Thyroid gland (tissue), 4 donors: ENCODE data around the gene PAPOLG. TPM values are rescaled to one million over a fixed set of nuclear protein-coding genes. Genes with fewer than 3 reads are reported as not detected.

Source experiments
- DNase-seq, 2 donors: peaks; one replicate each; pipeline ENCODE4 v3.0.0-alpha.2; 2019
- H3K27ac ChIP-seq, 3 donors: fragments of 200-600 bp; sonication (generic); 1 replicate in 2 of 3; 2 replicates in 1 of 3; pipeline ENCODE4 v1.5.1; 2016 to 2019; ENCODE audit warnings: mild to moderate bottlenecking in 1 of 3, moderate library complexity in 1 of 3
- H3K27me3 ChIP-seq: fragments of 200-600 bp; sonication (generic); one replicate; pipeline ENCODE4 v1.5.1; 2019
- H3K36me3 ChIP-seq, 2 donors: fragments of 200-600 bp; sonication (generic); one replicate each; pipeline ENCODE4 v1.5.1; 2016 to 2019
- H3K4me1 ChIP-seq, 2 donors: fragments of 200-600 bp; sonication (generic); one replicate each; pipeline ENCODE4 v1.5.1; 2017 to 2019
- H3K4me3 ChIP-seq, 3 donors: fragments of 200-600 bp; sonication (generic); replicated peaks in 1 of 3; 1 replicate in 2 of 3; 2 replicates in 1 of 3; pipeline ENCODE4 v1.5.1; 2016; ENCODE audit warnings: mild to moderate bottlenecking in 1 of 3
- H3K9me3 ChIP-seq: fragments of 200-600 bp; sonication (generic); one replicate; pipeline ENCODE4 v1.5.1; 2017
- CTCF ChIP-seq, 6 experiments: fragments of 200-600 bp in 3 of 6; fragments of 450-650 bp in 3 of 6; sonication (generic) in 3 of 6; IDR thresholded peaks; one replicate each; pipeline ENCODE4 v1.5.1; 2016 to 2019; ENCODE audit warnings: antibody characterized with exemption in 6 of 6, mild to moderate bottlenecking in 2 of 6, inconsistent platforms in 1 of 6, moderate library complexity in 1 of 6
- POLR2A ChIP-seq, 2 donors: fragments of 450-650 bp; IDR thresholded peaks; one replicate each; pipeline ENCODE4 v1.6.1; 2017; ENCODE audit warnings: antibody characterized with exemption in 2 of 2, mild to moderate bottlenecking in 2 of 2, moderate library complexity in 1 of 2
- WGBS, 2 donors: methylation state at CpG; one replicate each; pipeline ENCODE4 v1.1.5; 2017; 5-methylcytosine and 5-hydroxymethylcytosine counted together
- intact Hi-C: fragments of 100-400 bp; cut with DNase I; formaldehyde crosslinking; loops from one replicate; pipeline ENCODE4 v1.15.1; 2023
- total RNA-seq, 4 donors: library from RNA; depleted of rRNA; stranded (reverse); fragments of >200 nt; gene quantifications; one replicate each; pipeline ENCODE4 v1.2.3, GENCODE V29; 2016

PAPOLG gene
- total RNA-seq, 4 donors from 2014 or later = 37.4 to 63.2 (median 41.4) TPM

- 90 to 94% methylated on average over 3 of the region's 3 CpGs for WGBS, 2 donors
- Histone ChIP-seq H3K36me3 (peaks cover 27 to 37% of the 10 kb centered on the region in 2 donors), H3K4me3 (no peak overlapping the region), H3K27ac (no peak overlapping the region), H3K27me3 (no peaks in the 10 kb centered on the region), H3K9me3 (no peaks in the 10 kb centered on the region), H3K4me1 (peaks cover 0 to 5% of the 10 kb centered on the region in 2 donors)
- TF ChIP-seq CTCF (IDR thresholded peaks at IDR 0.05) = no peak
- no peak for TF ChIP-seq POLR2A (IDR thresholded peaks at IDR 0.05)
- intact Hi-C loops = no loop called here
- no peak for DNase-seq
Measured at GRCh38 chr2:60766283-60766682, 10.2 kb downstream of the PAPOLG start.

- H3K36me3 ChIP-seq = peaks cover 34 to 41% of the 10 kb centered on the region in 2 donors
- 96 to 97% methylated on average over 3 of the region's 3 CpGs for WGBS, 2 donors
- intact Hi-C loops = no loop called here
Measured at GRCh38 chr2:60771508-60771907, 15.4 kb downstream of the PAPOLG start.

GRCh38 chr2:60775048-60775639 is 19.1 kb downstream of the PAPOLG start:
- Histone ChIP-seq H3K4me3 (no peak overlapping the region), H3K27me3 (no peaks in the 10 kb centered on the region), H3K9me3 (no peaks in the 10 kb centered on the region), H3K36me3 (peaks cover 50 to 58% of the 10 kb centered on the region in 2 donors), H3K27ac (no peak overlapping the region), H3K4me1 (peaks cover 0 to 6% of the 10 kb centered on the region in 2 donors)
- WGBS, 2 donors = 91 to 92% methylated on average over 2 of the region's 2 CpGs
- no peak for DNase-seq
- intact Hi-C loops = no loop called here
- no peak for TF ChIP-seq CTCF (IDR thresholded peaks at IDR 0.05)

More at GRCh38 chr2:60771508-60771907, 15.4 kb downstream of the PAPOLG start:
- no peak for TF ChIP-seq POLR2A (IDR thresholded peaks at IDR 0.05)
- no peak for TF ChIP-seq CTCF (IDR thresholded peaks at IDR 0.05)
- DNase-seq = no peak
- Histone ChIP-seq H3K27me3 (no peaks in the 10 kb centered on the region), H3K9me3 (no peaks in the 10 kb centered on the region), H3K4me1 (peaks cover 0 to 5% of the 10 kb centered on the region in 2 donors), H3K4me3 (no peak overlapping the region), H3K27ac (no peak overlapping the region)

- no peaks in the 10 kb centered on the region for H3K9me3 ChIP-seq
- WGBS, 2 donors = 98% methylated on average over 3 of the region's 3 CpGs
- no peaks in the 10 kb centered on the region for H3K27me3 ChIP-seq
- H3K4me3 ChIP-seq = no peak overlapping the region
- peaks cover 60 to 62% of the 10 kb centered on the region in 2 donors for H3K36me3 ChIP-seq
- no peak for DNase-seq
- no peak overlapping the region for H3K27ac ChIP-seq
- intact Hi-C loops = no loop called here
- TF ChIP-seq POLR2A (IDR thresholded peaks at IDR 0.05) (no peak), CTCF (IDR thresholded peaks at IDR 0.05) (no peak)
- H3K4me1 ChIP-seq = peaks cover 0 to 6% of the 10 kb centered on the region in 2 donors
Measured at GRCh38 chr2:60778352-60778751, 22.3 kb downstream of the PAPOLG start.

- Histone ChIP-seq H3K4me1 (peaks cover 0 to 6% of the 10 kb centered on the region in 2 donors), H3K4me3 (no peak overlapping the region), H3K36me3 (peaks cover 67 to 73% of the 10 kb centered on the region in 2 donors), H3K9me3 (no peaks in the 10 kb centered on the region), H3K27me3 (no peaks in the 10 kb centered on the region), H3K27ac (no peak overlapping the region)
- WGBS, 2 donors = 94 to 97% methylated on average over 5 of the region's 5 CpGs
- TF ChIP-seq POLR2A (IDR thresholded peaks at IDR 0.05) (no peak), CTCF (IDR thresholded peaks at IDR 0.05) (no peak)
- intact Hi-C loops = no loop called here
- no peak for DNase-seq
Measured at GRCh38 chr2:60779426-60779825, 23.4 kb downstream of the PAPOLG start.
